Neural progenitor cell (in vitro differentiated cells): ENCODE data around the gene MOB1A.

Experiments used
- CTCF ChIP-seq: fragments of 200-600 bp; sonication (generic); IDR thresholded peaks from 2 replicates; pipeline ENCODE4 v1.5.1; 2017; ENCODE audit warnings: antibody characterized with exemption, mild to moderate bottlenecking
- EZH2 ChIP-seq: fragments of 200-600 bp; sonication (generic); IDR thresholded peaks from 2 replicates; pipeline ENCODE4 v1.6.1; 2017; ENCODE audit warnings: antibody characterized with exemption, mild to moderate bottlenecking, moderate library complexity
- EZH2phosphoT487 ChIP-seq: fragments of 200-600 bp; sonication (generic); IDR thresholded peaks from 2 replicates; pipeline ENCODE4 v1.6.1; 2017; ENCODE audit warnings: antibody characterized with exemption

GRCh38 chr2:74149247-74149525 lies 29.5 kb downstream of the MOB1A start:
- TF ChIP-seq CTCF (no peak), EZH2phosphoT487 (no peak), EZH2 (no peak)
